Measurements from ENCODE around the gene LATS2.

DNA sequence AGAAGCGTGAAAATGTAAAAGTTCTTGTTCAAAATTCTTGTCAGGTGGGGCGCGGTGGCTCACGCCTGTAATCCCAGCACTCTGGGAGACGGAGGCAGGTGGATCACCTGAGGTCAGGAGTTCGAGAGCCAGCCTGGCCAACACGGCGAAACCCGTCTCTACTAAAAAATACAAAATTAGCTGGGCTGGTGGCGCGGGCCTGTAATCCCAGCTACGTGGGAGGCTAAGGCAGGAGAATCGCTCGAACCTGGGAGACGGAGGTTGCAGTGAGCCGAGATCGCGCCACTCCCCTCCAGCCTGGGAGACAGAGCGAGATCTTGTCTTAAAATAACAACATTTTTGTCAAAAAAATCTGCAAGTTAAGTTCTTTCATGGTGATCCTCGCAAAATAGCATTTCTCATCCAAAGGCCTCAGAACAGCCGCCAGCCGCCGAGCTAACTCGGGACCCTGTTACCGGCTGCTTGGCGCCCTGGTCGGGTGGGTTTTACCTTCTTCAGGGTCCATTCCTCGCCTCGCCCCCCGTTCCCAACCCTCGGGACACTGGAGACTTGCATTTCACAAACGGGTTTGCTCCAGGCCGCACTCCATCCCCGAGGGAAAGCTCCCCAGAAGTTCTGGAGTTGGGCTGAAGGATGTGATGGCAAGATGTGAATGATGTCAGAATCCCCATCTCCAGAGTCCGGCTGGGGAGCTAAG lies 1.6 kb downstream of the LATS2 start:
- TF ChIP-seq ZNF274 (IDR thresholded peaks at IDR 0.05; ENCODE audit: low read depth, low read length) = no peak
- no peak for TF ChIP-seq SUZ12 (IDR thresholded peaks at IDR 0.05; ENCODE audit: extremely low read depth, insufficient read depth, insufficient read length)
